ENCODE measurements around the gene KRT7.

DNA sequence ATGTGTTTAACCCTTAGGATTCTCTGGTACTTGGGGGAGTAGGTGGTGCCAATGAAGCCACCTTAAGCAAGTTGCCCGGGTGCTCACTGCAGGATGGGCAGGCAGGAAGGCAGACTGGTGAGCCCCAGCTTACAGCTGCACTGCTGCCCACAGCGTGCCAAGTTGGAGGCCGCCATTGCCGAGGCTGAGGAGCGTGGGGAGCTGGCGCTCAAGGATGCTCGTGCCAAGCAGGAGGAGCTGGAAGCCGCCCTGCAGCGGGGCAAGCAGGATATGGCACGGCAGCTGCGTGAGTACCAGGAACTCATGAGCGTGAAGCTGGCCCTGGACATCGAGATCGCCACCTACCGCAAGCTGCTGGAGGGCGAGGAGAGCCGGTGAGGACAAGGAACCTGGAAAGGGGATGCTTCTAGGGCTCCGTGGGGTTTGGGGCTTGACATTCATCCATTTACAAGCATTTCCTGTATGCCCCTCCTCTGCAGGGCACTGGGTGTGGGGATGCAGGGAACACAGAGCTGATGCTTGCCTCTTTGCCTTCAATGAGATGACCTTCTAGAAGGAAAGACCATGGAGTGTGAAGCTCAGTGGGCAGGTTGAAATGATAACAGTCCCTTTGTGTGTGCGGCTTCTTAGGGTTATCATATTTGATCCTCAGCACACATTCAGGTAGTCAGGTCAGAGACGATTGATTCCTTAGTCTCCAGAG, 12.4 kb downstream of the KRT7 start:
- TF ChIP-seq CTCF (conservative IDR thresholded peaks at IDR 0.05; ENCODE audit: low read length) = no peak
- no peak for TF ChIP-seq EZH2phosphoT487 (IDR thresholded peaks at IDR 0.05; ENCODE audit: borderline replicate concordance)

Measured in Loucy (cell line).